Stimulated activated CD8-positive, alpha-beta memory T cell treated with anti-CD3 and anti-CD28 coated beads, Interleukin-4, amount 100 ng/mL, for 1 hour (primary cell): ENCODE data around the gene ERLIN1.
A peak's percentile ranks its signal among the peaks of the same experiment; 100 is the strongest.

Experiments used
- DNase-seq, 2 donors: peaks; one replicate each; pipeline ENCODE4 v3.0.0-alpha.2; 2020; ENCODE audit warnings: low read depth in 2 of 2, low spot score in 1 of 2

Gene ERLIN1

DNA sequence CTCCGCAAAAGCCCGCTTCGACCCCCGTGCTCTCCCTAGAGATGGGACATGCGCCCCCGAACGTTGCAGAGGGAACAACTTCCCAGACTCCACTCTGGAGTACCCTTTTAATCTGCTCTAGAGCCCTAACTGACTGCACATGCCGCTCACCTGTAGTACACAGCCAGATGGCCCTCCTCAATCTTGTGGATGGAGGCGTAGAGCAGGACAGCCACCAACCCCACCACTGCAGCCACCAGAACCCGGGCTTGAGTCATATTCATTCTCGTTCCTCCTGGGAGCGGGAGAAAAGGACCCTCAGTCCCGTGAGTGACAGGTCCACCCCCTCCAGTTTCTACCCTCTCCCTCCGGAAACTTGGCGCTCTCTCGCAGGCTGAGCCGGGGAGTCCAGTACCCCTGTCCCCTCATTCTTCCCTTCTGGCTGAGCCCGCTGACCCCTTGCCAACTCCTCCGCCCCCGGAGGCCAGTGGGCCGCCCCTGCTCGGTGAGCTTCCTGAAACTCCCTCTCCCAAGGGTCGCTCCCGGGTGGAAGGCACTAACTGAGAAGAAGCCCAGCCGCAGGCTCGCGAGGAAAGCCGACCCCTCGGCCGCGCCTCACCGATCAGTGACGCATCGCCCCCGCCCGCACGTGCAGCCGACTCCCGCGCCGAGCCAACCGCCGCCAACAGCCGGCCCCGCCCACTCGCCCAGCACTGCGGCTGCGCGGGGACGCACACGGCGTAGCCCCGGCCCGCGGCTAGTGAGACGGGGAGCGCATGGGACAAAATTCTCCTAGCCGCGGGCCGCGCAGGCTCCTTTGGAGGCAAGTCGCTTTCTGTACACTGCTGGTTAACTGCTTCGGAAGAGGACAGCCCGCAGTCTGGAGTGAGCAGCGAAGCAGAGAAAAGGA is at the start of gene ERLIN1:
ERLIN1 (minus strand) TSS at position 666 of the 889 bp plus-strand sequence; CDS start at position 263, 403 bp downstream.
- peak; percentile 75 to 78 for DNase-seq

DNA sequence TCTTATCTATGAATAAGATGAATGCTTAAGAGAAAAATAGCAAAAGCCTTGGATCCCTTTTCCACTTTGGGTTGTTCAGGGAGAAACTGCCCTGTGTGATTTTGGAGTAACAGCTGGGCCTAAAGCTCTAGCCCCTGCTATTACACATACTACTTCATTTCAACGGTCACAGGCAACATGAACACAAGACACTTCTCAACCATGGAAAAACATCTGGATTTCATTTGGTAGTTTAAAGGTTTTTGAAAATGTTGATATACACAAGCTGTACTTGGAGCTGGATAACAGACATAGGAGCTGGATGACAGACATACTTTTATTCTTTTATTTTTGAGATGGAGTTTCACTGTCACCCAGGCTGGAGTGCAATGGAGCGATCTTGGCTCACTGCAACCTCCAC is 46.3 kb upstream of the ERLIN1 start:
- no peak for DNase-seq

GRCh38 chr10:100229819-100230422 is 44.1 kb upstream of the ERLIN1 start:
- no peak for DNase-seq

GRCh38 chr10:100223879-100224278 is 38.0 kb upstream of the ERLIN1 start:
- DNase-seq = no peak

- DNase-seq = no peak
Observed at GRCh38 chr10:100222529-100222928, 36.7 kb upstream of the ERLIN1 start.

DNA sequence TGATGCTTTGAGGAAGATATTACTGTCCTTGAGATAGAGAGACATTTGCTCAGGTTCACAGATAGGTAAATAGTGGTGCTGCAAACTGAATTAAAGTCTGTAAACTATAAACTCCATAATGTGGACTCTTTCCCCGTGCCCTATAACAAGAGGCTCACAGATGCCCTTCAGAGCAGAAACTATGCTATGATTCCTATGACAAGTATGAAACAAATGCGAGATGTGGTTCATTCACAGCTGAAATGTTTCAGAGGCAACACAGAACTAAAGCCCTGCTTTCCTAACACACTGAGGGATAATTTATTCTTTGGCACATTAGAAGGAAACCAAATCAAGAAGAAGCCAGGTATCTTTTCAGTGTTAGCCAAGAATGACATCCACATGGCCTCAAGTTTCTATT is 30.2 kb upstream of the ERLIN1 start:
- no peak for DNase-seq

DNA sequence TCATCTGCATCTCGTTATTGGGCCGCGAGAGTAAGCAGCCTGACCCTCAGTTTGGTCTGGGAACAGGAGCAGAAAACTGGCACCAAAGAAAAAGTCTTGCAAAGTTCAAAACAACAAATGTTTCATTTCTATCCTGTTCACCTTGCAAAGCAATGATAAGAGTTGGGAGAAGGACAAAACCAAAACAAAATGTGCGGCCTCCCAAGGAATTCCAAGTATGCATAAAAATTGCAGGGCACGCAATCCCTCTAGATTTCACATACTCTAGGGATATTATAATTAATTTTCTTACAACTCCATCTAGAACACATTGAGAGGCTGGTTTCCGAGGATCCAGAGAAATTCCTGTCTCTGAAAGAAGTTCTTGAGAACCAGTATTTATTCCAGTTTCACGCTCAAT is 23.5 kb upstream of the ERLIN1 start:
- no peak for DNase-seq

GRCh38 chr10:100208276-100208675 is 22.4 kb upstream of the ERLIN1 start:
- DNase-seq = no peak

- no peak for DNase-seq
Observed at GRCh38 chr10:100204370-100204769, 18.5 kb upstream of the ERLIN1 start.

DNA sequence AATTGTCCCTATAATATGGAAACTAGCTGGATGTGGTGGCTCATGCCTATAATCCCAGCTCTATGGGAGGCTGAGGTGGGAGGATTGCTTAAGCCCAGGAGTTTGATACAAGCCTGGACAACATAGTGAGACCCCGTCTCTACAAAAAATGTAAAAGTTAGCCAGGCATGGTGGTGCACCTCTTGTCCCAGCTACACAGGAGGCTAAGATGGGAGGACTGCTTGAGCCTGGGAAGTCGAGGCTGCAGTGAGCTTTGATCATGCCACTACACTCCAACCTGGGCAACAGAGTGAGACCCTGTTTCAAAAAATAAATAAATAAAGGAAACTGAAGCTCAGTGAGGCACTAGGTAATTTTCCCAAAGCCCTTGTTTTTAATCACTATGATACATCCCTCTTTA is 15.7 kb upstream of the ERLIN1 start:
- DNase-seq = no peak

DNA sequence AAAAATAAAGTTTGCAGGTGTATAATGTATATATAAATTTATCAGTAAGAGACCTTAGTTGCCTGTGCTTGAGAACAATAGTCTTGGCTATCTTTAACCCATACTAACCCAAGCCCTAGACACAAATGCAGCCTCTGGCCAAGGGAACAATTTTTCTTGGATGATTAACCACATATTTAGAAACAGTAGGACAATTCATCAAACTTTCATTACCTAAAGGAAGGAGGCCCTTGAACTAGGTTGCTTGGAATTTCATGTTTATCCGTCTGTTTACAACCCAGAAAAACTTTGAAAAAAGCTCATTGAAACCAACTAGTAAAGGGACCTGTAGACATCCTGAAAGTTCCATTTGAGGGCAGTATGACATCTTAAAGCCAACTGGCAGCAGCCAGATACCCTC is 8.9 kb upstream of the ERLIN1 start:
- DNase-seq = no peak

DNA sequence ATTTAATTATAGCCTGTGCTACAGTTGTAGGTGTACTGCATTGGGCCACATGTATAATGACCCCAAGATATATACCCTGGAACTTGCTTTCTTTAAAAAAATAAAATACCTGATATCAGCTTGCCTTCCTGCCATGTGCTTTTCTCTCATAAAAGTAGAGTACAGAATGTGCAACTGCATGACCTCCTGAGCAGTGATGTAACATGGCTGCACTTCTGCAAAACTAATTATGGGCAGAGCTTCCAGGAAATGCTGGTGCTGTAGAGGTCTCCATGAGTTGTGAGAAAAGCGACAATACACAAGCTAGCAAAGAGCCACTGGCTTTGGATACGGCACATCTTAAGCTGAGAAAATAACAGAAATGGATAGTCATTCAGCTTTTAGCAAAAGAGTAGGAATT is 6.5 kb upstream of the ERLIN1 start:
- DNase-seq = no peak

DNA sequence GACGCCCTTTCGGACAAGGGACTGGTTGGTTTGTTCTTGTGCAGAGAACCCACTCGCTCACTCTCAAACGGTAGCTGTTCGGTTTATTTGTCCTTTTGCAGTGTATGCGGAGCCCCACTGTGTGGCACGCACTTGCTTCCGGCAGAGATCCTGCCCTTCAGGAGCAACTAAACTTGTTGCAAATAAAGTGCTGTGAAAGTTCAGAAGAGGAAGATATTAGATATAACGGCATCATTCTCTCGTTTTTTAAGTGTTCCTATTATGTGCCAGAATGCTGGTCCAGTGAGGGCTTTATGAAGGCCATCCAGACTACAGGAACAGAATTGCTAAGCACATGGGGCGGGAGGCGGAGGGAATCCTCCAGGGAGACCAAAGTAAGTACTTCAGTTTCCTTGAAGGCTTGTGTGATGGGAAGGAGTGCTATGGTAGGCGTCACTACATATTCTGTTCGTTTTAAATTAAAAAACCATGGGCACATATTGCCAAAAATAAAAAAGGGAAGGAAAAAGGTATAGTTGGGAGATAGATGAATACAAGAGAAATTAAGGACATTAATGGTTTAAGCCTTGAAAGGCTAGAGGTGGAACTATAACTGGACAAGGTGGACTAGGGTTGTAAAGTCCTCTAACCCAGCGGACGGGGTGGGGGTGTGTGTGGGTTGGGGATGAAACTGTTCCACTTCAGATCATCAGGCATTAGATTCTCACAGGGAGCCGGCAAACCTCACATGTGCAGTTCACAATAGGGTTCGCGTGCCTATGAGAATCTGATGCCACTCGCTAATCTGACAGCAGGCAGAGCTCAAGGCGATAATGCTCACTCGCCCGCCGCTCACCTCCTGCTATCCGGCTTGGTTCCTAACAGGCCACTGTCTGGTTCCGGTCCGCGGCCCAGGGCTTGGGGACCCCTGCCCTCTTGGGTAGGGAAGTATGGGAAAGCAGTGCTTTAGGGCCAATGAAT is 704 bp upstream of the ERLIN1 start:
- DNase-seq = peak in 1 of 2 donors; percentile 3

DNA sequence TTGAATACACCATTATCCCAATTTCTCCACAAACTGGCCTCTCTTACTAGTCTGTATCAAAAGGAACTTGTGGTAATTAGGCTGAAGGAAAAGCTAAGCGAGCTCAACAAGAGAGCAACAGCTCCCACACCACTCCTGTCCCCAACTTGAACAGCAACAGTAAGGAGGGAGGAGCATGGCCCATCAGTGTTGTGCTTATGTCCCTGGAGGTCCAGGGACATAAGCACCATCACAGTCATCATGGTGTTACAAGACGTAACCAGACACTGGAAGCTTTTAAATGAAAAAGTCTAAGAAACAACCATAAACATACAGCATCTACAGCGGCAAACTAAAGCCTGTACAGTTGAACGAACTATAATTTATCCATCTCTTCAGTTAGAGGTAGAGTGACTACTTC is 989 bp downstream of the ERLIN1 start:
- no peak for DNase-seq

DNA sequence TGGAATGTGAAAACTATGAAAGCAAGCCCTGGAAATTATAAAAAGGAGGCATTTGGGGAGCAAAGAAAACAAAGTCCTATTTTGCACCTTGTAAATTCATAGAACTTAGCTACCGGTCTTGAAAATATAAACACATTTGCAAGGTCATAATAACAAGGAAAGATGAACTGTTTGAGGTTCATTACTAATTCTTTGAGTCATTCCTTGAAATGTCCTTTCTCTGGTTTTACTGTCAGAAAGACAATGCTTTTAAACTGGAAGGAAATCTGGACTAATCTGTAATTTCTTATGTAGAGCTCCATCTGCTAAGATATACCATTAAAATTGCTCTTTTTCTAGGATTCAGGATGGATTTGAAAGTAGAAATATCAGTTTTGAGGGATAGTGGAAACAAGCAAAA is 1.4 kb downstream of the ERLIN1 start:
- no peak for DNase-seq

- no peak for DNase-seq
Observed at GRCh38 chr10:100183481-100183880, 2.3 kb downstream of the ERLIN1 start.

- no peak for DNase-seq
Observed at GRCh38 chr10:100182908-100183307, 2.9 kb downstream of the ERLIN1 start.

GRCh38 chr10:100182281-100182680 is 3.5 kb downstream of the ERLIN1 start:
- DNase-seq = no peak

DNA sequence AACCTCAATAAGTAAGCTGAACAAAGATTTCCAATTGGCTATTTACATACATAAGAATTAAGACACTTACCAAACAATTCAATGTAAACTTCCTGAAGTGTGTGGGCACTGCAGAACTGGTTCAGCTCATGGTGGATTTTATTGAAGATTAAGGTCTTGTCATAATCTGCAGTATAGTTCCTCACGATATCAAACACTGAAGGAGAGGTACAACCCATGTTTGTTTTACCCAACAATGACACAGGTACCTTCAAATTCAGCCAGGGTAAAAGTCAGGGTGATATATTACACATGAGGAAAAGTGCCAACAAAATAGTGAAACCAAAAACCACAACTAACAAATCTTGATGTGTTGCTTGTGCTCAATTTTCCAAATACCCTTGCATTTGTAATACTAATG is 10.0 kb downstream of the ERLIN1 start:
- DNase-seq = no peak

DNA sequence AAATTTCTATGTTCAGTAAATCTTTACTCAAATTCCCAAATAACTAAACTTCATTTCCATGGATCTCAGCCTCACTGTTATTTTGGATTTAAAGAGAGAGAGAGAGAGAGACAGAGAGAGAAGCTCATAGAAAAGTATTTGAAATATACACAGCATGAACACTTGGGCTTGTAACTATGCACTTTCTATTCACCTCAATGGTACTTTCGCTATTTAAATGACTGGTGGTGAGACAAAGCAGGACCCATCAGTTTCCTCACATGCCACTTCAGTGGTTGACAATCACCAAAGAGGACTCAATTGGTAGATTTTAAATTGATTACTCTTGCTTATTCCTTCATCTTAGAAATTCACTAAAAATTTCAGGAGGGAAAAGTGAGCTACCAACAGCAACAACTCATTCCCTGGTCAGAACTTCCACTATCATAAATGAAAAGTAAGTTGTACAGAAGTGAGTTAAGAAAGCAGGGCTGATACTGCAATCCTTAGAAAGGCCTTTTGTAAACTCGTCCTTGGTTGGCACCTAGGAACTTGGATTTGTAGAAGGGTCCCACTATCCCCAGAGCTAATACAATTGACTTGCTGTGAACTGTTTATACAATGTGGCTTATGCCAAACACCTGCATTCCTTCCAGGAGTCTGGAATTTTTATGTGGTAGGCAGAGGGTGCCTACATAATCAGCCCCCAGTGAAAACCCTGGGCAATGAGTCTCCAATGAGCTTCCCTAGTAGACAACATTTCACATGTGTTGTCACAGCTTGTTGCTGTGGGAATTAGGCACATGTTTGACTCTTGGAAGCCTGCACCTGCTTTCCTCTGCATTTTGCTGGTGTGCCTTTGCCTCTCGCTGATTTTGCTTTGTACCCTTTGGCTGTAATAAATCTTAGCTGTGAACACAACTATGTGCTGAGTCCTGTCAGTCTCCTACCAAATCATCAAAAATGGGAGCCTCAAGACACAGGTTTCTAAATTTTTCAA is 10.8 kb downstream of the ERLIN1 start:
- DNase-seq = no peak
